Epithelial cell of proximal tubule (primary cell): Measurements from ENCODE around the gene PIP4K2B. TPM values are rescaled to one million over a fixed set of nuclear protein-coding genes. Genes with fewer than 3 reads are reported as not detected.

ENCODE experiments used
- DNase-seq: peaks from one replicate; pipeline ENCODE4 v3.0.0-alpha.2; 2011; ENCODE audit warnings: low read depth
- H3K4me3 ChIP-seq: 2 replicates; pipeline ENCODE4 v1.5.1; 2011; ENCODE audit warnings: low read depth, mild to moderate bottlenecking, low read length
- CTCF ChIP-seq: conservative IDR thresholded peaks from 2 replicates; pipeline ENCODE4 v1.5.1; 2012; ENCODE audit warnings: low read depth, mild to moderate bottlenecking, low read length
- total RNA-seq: library from RNA; depleted of rRNA; stranded (reverse); fragments of >200 nt; gene quantifications from 2 replicates; pipeline ENCODE4 v1.2.3, GENCODE V29; 2015

Gene PIP4K2B
- total RNA-seq: 20.9 and 39.0 TPM in 2 replicates

GRCh38 chr17:38799501-38800236 is at the start of gene PIP4K2B:
TSS of gene PIP4K2B (minus strand) at chr17:38799556. CDS start at chr17:38799424, 132 bp downstream.
- DNase-seq: peak; percentile 62
- peak within 1 kb of the TSS; percentile 83 for H3K4me3 ChIP-seq
- TF ChIP-seq CTCF: no peak

- DNase-seq: no peak
- no peak for TF ChIP-seq CTCF
- no peak overlapping the region for H3K4me3 ChIP-seq
Measured at GRCh38 chr17:38848557-38848891, 49.2 kb upstream of the PIP4K2B start.

- DNase-seq: no peak
- TF ChIP-seq CTCF: no peak
- no peak overlapping the region for H3K4me3 ChIP-seq
Measured at GRCh38 chr17:38844261-38844757, 45.0 kb upstream of the PIP4K2B start.

- H3K4me3 ChIP-seq: peak overlapping the region; percentile 98
- TF ChIP-seq CTCF: no peak
Measured at GRCh38 chr17:38825762-38826247, 26.4 kb upstream of the PIP4K2B start.

GRCh38 chr17:38824899-38825761 is 25.8 kb upstream of the PIP4K2B start, which contains the start of gene CWC25:
TSS of gene CWC25 (minus strand) at chr17:38825321. CDS start at chr17:38825183, 138 bp downstream.
- no peak for TF ChIP-seq CTCF
- DNase-seq: peak; percentile 72
- H3K4me3 ChIP-seq: peak within 1 kb of the TSS; percentile 98

More at GRCh38 chr17:38825762-38826247, 26.4 kb upstream of the PIP4K2B start:
- no peak for DNase-seq

- peak; percentile 64 for TF ChIP-seq CTCF
- peak; percentile 73 for DNase-seq
- no peak overlapping the region for H3K4me3 ChIP-seq
Measured at GRCh38 chr17:38815576-38816193, 16.3 kb upstream of the PIP4K2B start.
